ENCODE measurements around the gene CDK2. TPM values are rescaled to one million over a fixed set of nuclear protein-coding genes. Genes with fewer than 3 reads are reported as not detected.
"Not testable (repeated sequence)": the region's sequence is repeated elsewhere in the genome, so short reads cannot be mapped to it uniquely, and the experiment has no call there.

Gene CDK2
- total RNA-seq, 1 experiment from 2014 or later: 76.4 TPM

DNA sequence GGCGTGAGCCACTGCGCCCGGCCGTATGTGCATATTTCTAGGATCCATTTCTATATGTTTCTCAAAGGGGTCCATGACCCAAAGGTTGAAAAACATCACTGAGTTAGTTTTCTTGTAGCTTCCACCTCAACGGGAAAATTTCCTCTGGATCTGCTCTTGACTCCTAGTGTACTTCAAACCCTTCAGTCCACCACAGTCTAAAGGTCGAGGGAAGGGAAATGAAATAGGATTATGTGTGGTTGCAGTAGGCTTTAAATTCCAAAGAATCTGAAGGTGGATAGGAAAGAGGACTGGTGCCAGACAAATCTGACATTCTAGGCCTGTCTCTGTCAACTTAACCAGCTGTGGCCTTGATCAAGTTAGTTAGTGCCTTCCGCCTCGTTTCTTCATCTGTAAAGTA lies 28.7 kb downstream of the CDK2 start:
- H3K27ac Mint-ChIP-seq (ENCODE audit: unreplicated experiment): no peak overlapping the region
- no TSS peak for BruUV-seq (replicated peaks)
- CTCF ChIA-PET: interaction anchor here (0.9 to 2.7 kb wide), 7 partner anchors 11 to 85 kb away, joined by 3 to 46 read pairs (median 12); partner anchors contain the start of gene RAB5B
- no peak overlapping the region for H3K4me3 Mint-ChIP-seq (ENCODE audit: low read depth, unreplicated experiment)
- H3K27me3 Mint-ChIP-seq (ENCODE audit: unreplicated experiment): no peaks in the 10 kb centered on the region
- DNase-seq: no peak
- TF ChIP-seq, protein P1, sequence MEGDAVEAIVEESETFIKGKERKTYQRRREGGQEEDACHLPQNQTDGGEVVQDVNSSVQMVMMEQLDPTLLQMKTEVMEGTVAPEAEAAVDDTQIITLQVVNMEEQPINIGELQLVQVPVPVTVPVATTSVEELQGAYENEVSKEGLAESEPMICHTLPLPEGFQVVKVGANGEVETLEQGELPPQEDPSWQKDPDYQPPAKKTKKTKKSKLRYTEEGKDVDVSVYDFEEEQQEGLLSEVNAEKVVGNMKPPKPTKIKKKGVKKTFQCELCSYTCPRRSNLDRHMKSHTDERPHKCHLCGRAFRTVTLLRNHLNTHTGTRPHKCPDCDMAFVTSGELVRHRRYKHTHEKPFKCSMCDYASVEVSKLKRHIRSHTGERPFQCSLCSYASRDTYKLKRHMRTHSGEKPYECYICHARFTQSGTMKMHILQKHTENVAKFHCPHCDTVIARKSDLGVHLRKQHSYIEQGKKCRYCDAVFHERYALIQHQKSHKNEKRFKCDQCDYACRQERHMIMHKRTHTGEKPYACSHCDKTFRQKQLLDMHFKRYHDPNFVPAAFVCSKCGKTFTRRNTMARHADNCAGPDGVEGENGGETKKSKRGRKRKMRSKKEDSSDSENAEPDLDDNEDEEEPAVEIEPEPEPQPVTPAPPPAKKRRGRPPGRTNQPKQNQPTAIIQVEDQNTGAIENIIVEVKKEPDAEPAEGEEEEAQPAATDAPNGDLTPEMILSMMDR (IDR thresholded peaks at IDR 0.05; ENCODE audit: unreplicated experiment): no peak
- intact Hi-C loops (cut with micrococcal nuclease; ENCODE audit: unreplicated experiment): no loop called here
- peaks cover 55% of the 10 kb centered on the region for H3K36me3 Mint-ChIP-seq (ENCODE audit: insufficient read depth, unreplicated experiment)
- peaks cover 26% of the 10 kb centered on the region for H3K4me1 Mint-ChIP-seq (ENCODE audit: low read depth, unreplicated experiment)
- no peaks in the 10 kb centered on the region for H3K9me3 Mint-ChIP-seq (ENCODE audit: low read depth, unreplicated experiment)

DNA sequence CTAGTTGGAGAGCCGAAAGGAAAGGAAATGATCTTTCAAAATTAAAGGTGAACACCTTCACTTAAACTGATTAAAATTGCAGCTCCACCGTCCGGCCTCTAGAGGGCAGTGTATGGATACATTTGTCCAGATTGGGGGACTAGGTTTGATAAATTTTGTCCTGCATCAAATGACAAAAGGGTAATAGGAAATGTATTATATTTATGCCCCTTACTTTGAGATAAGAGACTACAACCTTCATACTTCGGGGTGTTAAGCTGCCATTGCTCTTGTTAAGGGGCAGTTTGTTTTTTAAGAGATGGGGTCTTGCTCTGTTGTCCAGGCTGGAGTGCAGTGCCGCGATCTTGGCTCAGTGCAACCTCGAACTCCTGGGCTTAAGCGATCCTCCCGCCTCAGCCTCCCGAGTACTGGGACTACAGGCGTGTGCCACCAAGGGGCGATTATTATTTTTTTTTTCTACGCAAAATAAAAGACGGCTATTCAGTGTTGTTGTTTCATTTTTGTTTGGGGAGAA lies 29.6 kb downstream of the CDK2 start:
- Mint-ChIP-seq H3K36me3 (ENCODE audit: insufficient read depth, unreplicated experiment) (peaks cover 50% of the 10 kb centered on the region), H3K4me3 (ENCODE audit: low read depth, unreplicated experiment) (peak overlapping the region; percentile 90), H3K27me3 (ENCODE audit: unreplicated experiment) (no peaks in the 10 kb centered on the region), H3K27ac (ENCODE audit: unreplicated experiment) (peak overlapping the region; percentile 91), H3K9me3 (ENCODE audit: low read depth, unreplicated experiment) (no peaks in the 10 kb centered on the region), H3K4me1 (ENCODE audit: low read depth, unreplicated experiment) (peaks cover 29% of the 10 kb centered on the region)
- BruUV-seq (replicated peaks): no TSS peak
- peak; percentile 76 for DNase-seq
- TF ChIP-seq, protein P1 (IDR thresholded peaks at IDR 0.05; ENCODE audit: unreplicated experiment): peak; percentile 63
- intact Hi-C loops (cut with micrococcal nuclease; ENCODE audit: unreplicated experiment): loop anchor here (1.0 to 2.0 kb wide), 4 partner anchors 33 to 123 kb away; partner anchors contain the start of genes DGKA, RPS26 and ZC3H10
- CTCF ChIA-PET: interaction anchor here (0.6 to 2.7 kb wide), 12 partner anchors 11 to 389 kb away, joined by 3 to 46 read pairs (median 6); partner anchors contain the start of gene RAB5B

DNA sequence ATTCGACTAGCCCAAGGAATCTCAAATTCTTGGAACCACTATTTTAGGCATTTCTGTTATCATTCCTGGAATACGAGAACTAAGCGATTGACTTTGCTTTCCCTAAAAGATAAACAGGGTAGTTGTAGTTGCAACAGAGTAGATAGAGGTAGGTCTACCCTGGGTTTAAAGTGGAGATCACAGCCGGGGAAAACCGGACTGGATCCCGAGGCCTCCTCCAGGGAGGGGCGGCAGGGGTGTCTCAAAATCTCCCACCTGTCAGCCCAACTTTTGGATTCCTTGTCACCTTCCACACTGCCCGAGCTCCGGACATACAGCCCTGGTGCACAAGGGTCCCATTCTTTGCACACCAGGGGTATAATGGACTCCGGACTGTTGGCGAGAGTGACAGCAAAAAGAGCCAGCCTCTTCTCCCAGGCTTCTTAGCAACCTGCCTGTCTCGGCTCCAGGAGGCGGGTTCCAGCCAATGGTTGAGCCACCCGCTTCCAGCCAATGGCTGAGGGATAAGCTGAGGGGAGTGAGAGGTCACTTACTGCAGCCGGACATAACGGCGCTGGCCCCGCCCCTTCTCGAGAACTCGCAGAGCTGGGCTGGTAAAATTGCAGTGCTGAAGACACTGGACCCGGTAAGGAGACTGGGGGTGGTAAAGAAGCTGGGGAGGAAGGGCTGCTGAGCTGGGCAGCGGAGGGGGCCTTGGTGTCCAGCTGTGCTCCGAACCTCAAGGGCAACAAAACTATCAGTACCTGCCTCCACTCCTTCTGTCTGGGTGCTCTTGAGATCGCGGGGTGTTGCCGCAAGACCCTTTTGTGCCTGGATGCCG lies 30.3 kb downstream of the CDK2 start, which contains the start of gene SUOX:
Gene SUOX (plus strand): TSS at position 562 of the 820 bp plus-strand sequence. CDS start 4,946 bp downstream, outside the sequence.
- Mint-ChIP-seq H3K36me3 (ENCODE audit: insufficient read depth, unreplicated experiment) (peaks cover 44% of the 10 kb centered on the region), H3K4me1 (ENCODE audit: low read depth, unreplicated experiment) (peaks cover 36% of the 10 kb centered on the region), H3K9me3 (ENCODE audit: low read depth, unreplicated experiment) (no peaks in the 10 kb centered on the region), H3K4me3 (ENCODE audit: low read depth, unreplicated experiment) (peak within 1 kb of the TSS; percentile 90), H3K27me3 (ENCODE audit: unreplicated experiment) (no peaks in the 10 kb centered on the region), H3K27ac (ENCODE audit: unreplicated experiment) (peak within 1 kb of the TSS; percentile 91)
- CTCF ChIA-PET: interaction anchor here (0.7 to 2.7 kb wide), 10 partner anchors 10 to 363 kb away, joined by 3 to 46 read pairs (median 6); partner anchors contain the start of genes RAB5B and STAT2
- intact Hi-C loops (cut with micrococcal nuclease; ENCODE audit: unreplicated experiment): loop anchor here (1.0 to 2.0 kb wide), 4 partner anchors 32 to 122 kb away; partner anchors contain the start of genes DGKA, RPS26 and ZC3H10
- no TSS peak for BruUV-seq (replicated peaks)
- TF ChIP-seq, protein P1 (IDR thresholded peaks at IDR 0.05; ENCODE audit: unreplicated experiment): no peak
- peak; percentile 97 for DNase-seq

DNA sequence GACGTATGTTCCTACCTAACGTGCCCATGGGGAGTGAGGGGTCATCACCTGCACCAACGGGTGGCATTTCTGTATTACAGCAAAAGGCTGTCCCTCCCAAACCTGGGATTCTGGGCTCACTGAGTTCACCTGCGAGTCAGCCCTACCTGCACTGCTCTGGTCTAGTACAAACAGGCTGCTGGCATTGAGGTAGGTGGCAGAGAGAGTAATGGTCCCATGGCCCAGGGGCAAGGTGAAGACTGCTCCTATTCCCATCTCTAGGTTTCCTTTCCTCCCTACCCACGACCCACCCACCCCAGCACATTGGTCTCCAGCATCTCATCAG lies 30.9 kb downstream of the CDK2 start:
- intact Hi-C loops (cut with micrococcal nuclease; ENCODE audit: unreplicated experiment): loop anchor here (2.0 kb wide), 2 partner anchors 67 to 121 kb away; partner anchors contain the start of genes DGKA and ZC3H10
- Mint-ChIP-seq H3K27me3 (ENCODE audit: unreplicated experiment) (no peaks in the 10 kb centered on the region), H3K9me3 (ENCODE audit: low read depth, unreplicated experiment) (no peaks in the 10 kb centered on the region), H3K27ac (ENCODE audit: unreplicated experiment) (peak overlapping the region; percentile 91), H3K36me3 (ENCODE audit: insufficient read depth, unreplicated experiment) (peaks cover 42% of the 10 kb centered on the region), H3K4me1 (ENCODE audit: low read depth, unreplicated experiment) (peaks cover 37% of the 10 kb centered on the region), H3K4me3 (ENCODE audit: low read depth, unreplicated experiment) (peak overlapping the region; percentile 90)
- CTCF ChIA-PET: interaction anchor here (0.7 to 2.7 kb wide), 8 partner anchors 10 to 363 kb away, joined by 3 to 46 read pairs (median 8); partner anchors contain the start of genes RAB5B and STAT2
- TF ChIP-seq, protein P1 (IDR thresholded peaks at IDR 0.05; ENCODE audit: unreplicated experiment): no peak
- peak; percentile 17 for DNase-seq
- TSS peak; percentile 12 for BruUV-seq (replicated peaks)

DNA sequence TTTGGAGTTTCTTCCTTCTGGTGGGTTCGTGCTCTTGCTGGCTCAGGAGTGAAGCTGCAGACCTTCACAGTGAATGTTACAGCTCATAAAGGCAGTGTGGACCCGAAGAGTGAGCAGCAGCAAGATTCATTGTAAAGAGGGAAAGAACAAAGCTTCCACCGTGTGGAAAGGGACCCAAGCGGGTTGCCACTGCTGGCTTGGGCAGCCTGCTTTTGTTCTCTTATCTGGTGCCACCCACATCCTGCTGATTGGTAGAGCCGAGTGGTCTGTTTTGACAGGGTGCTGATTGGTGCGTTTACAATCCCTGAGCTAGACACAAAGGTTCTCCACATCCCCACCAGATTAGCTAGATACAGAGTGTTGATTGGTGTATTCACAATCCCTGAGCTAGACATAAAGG lies 32.9 kb downstream of the CDK2 start:
- H3K4me3 Mint-ChIP-seq (ENCODE audit: low read depth, unreplicated experiment); CTCF ChIA-PET; DNase-seq; H3K27me3 Mint-ChIP-seq (ENCODE audit: unreplicated experiment); intact Hi-C loops (cut with micrococcal nuclease; ENCODE audit: unreplicated experiment); BruUV-seq (replicated peaks); H3K9me3 Mint-ChIP-seq (ENCODE audit: low read depth, unreplicated experiment); H3K27ac Mint-ChIP-seq (ENCODE audit: unreplicated experiment): not testable (repeated sequence)
- H3K4me1 Mint-ChIP-seq (ENCODE audit: low read depth, unreplicated experiment): peaks cover 23% of the 10 kb centered on the region
- peaks cover 35% of the 10 kb centered on the region for H3K36me3 Mint-ChIP-seq (ENCODE audit: insufficient read depth, unreplicated experiment)

DNA sequence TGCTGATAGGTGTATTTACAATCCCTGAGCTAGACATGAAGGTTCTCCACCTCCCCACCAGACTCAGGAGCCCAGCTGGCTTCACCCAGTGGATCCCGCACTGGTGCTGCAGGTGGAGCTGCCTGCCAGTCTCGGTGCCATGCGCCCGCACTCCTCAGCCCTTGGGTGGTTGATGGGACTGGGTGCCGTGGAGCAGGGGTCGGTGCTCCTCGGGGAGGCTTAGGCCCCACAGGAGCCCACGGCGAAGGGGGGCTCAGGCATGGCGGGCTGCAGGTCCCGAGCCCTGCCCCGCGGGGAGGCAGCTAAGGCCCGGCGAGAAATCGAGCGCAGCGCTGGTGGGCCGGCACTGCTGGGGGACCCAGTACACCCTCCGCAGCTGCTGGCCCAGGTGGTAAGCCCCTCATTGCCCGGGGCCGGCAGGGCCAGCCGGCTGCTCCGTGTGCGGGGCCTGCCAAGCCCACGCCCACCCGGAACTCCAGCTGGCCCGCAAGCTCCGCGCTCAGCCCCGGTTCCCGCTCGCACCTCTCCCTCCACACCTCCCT lies 33.4 kb downstream of the CDK2 start:
- H3K27me3 Mint-ChIP-seq (ENCODE audit: unreplicated experiment); CTCF ChIA-PET; intact Hi-C loops (cut with micrococcal nuclease; ENCODE audit: unreplicated experiment); DNase-seq; BruUV-seq (replicated peaks); H3K9me3 Mint-ChIP-seq (ENCODE audit: low read depth, unreplicated experiment); H3K4me3 Mint-ChIP-seq (ENCODE audit: low read depth, unreplicated experiment); H3K27ac Mint-ChIP-seq (ENCODE audit: unreplicated experiment): not testable (repeated sequence)
- H3K36me3 Mint-ChIP-seq (ENCODE audit: insufficient read depth, unreplicated experiment): peaks cover 36% of the 10 kb centered on the region
- H3K4me1 Mint-ChIP-seq (ENCODE audit: low read depth, unreplicated experiment): peaks cover 23% of the 10 kb centered on the region
